ENCODE measurements around the gene DCHS1. TPM values are rescaled to one million over a fixed set of nuclear protein-coding genes. Genes with fewer than 3 reads are reported as not detected.

DCHS1 gene
- total and polyA plus RNA-seq, 2 of the 13 experiments (the other 11 are each of a cell fraction or from before 2014, with no cell fraction given): under 0.01 to 0.03 TPM

DNA sequence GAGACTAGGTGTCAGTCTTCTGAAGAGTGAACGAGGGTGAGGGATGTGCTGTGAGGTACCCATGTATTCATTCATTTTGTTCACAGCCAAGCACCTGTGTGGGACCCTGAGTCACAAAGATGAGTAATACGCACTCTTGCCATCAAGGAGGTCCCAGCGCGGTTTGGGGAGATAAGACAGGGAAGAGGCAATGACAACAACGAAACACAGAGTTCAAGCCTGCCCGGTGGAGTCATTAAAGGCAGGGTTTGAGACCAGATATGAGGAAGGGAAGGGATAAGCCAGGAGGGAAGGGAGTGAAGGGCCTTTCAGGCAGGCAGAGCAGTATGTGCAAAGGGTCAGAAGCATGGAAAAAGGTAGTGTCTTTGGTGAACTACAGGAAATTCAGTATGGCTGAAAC lies 4.6 kb downstream of the DCHS1 start:
- DNase-seq (ENCODE audit: low spot score) (no peak), ATAC-seq (no peak), FAIRE-seq (no peak)
- no peak overlapping the region for H2AFZ ChIP-seq (ENCODE audit: low read length)
- H3K36me3 ChIP-seq (replicated peaks in 1 of 2; ENCODE audit: control insufficient read depth in 1 of 2, insufficient read depth in 2 of 2, low read length in 2 of 2): no peaks in the 10 kb centered on the region
- no peaks in the 10 kb centered on the region; the same call in 1 of the 2 replicates for H4K20me1 ChIP-seq (ENCODE audit: insufficient read depth, low read length)
- no peaks in the 10 kb centered on the region for H3K79me2 ChIP-seq (ENCODE audit: insufficient read depth, low read length)
- ChIA-PET POLR2A (no interaction called here), CTCF (ENCODE audit: low intra/inter-chr PET ratio, low total read pairs) (no interaction called here)
- in situ Hi-C loops (cut with HindIII; ENCODE audit: extremely low pct_ligation_motif_present, low pct_unique_long_range_greater_than_20kb) (no loop called here), intact Hi-C loops (cut with micrococcal nuclease; ENCODE audit: unreplicated experiment) (no loop called here)
- no peak overlapping the region for H3K4me3 ChIP-seq (replicated peaks in 1 of 3; ENCODE audit: insufficient read depth in 1 of 3, low read depth in 2 of 3, low read length in 3 of 3)
- TF ChIP-seq ZNF382 (CRISPR knock-in tag; IDR thresholded peaks at IDR 0.05; ENCODE audit: borderline replicate concordance) (no peak), RBM39 (IDR thresholded peaks at IDR 0.05; ENCODE audit: low read depth, low read length, poor library complexity, severe bottlenecking) (no peak), FOXK2 (IDR thresholded peaks at IDR 0.05) (no peak), ARID2 (CRISPR knock-in tag; IDR thresholded peaks at IDR 0.05; ENCODE audit: borderline replicate concordance) (no peak), ZNF546 (CRISPR knock-in tag; conservative IDR thresholded peaks at IDR 0.05) (no peak), POLR2AphosphoS2 (IDR thresholded peaks at IDR 0.05; ENCODE audit: low read depth, low read length) (no peak), PATZ1 (CRISPR knock-in tag; IDR thresholded peaks at IDR 0.05) (no peak), PRMT3 (CRISPR knock-in tag; IDR thresholded peaks at IDR 0.05; ENCODE audit: borderline replicate concordance, low read depth) (no peak), ZNF572 (CRISPR knock-in tag; IDR thresholded peaks at IDR 0.05) (no peak)
- TF ChIP-seq, protein P1, sequence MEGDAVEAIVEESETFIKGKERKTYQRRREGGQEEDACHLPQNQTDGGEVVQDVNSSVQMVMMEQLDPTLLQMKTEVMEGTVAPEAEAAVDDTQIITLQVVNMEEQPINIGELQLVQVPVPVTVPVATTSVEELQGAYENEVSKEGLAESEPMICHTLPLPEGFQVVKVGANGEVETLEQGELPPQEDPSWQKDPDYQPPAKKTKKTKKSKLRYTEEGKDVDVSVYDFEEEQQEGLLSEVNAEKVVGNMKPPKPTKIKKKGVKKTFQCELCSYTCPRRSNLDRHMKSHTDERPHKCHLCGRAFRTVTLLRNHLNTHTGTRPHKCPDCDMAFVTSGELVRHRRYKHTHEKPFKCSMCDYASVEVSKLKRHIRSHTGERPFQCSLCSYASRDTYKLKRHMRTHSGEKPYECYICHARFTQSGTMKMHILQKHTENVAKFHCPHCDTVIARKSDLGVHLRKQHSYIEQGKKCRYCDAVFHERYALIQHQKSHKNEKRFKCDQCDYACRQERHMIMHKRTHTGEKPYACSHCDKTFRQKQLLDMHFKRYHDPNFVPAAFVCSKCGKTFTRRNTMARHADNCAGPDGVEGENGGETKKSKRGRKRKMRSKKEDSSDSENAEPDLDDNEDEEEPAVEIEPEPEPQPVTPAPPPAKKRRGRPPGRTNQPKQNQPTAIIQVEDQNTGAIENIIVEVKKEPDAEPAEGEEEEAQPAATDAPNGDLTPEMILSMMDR (CRISPR knock-in tag; IDR thresholded peaks at IDR 0.05): no peak
- WGBS (ENCODE audit: low lambda C conversion rate): 2% methylated on average over 6 of the region's 6 CpGs
- peaks cover 12% of the 10 kb centered on the region for H3K4me1 ChIP-seq (ENCODE audit: insufficient read depth, low read length)
- H3K9me3 ChIP-seq (ENCODE audit: low read length): no peaks in the 10 kb centered on the region
- H3K27me3 ChIP-seq (ENCODE audit: control insufficient read depth in 1 of 2, insufficient read depth in 2 of 2, low read length in 2 of 2): peaks cover 12 to 94% of the 10 kb centered on the region in 2 experiments
- H3K4me2 ChIP-seq (ENCODE audit: low read depth, low read length): no peak overlapping the region
- no TSS peak for BruUV-seq (replicated peaks)
- H3K27ac ChIP-seq (ENCODE audit: extremely low read length, insufficient read depth, low read length): no peak overlapping the region
- no peak overlapping the region for H3K9ac ChIP-seq (ENCODE audit: insufficient read depth, low read depth, low read length)
